Measurements from ENCODE around the gene ACBD4.

The ACBD4 gene

DNA sequence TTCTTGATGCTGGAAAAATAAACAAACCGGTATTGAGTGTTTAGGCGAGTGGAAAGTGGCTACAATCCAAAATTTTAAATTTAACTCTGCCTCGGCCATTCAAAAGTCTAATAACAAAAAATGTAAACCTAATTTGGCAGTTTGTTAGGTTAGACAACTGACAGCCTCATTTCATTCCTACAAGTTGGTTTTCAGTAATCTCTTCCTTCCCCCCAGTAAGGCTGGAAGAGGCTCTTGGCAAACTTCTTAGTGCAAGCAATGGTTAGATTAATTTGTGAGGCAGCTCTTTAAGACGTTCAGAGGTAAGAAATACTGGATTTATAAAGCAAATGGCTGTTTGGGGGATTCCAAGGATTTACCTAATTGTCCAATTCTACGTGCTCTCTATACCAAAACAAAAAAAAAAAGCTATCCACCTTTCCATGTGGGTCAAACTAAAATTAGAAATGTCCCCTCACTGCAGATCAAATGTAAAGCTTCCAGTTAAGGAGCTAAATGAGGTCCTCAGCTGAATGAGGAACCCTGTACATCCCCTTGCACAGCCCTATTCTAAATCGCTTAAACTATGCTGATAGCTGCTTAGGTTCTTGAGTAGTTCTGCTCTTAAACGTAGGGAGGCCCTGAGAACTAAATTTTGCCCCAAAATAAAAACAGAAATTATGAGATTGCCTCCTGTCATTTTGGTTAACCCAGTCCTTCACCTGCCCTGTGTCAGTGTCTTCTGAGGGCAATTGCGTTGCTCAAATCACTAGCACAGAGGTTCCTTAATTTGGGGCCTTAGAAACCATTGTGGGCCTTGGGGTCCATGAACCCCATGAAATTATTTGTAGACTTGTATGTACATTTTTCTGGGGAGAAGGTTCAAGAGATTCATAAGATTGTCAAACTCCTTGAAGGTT lies 15.7 kb downstream of the ACBD4 start:
- DNase-seq (ENCODE audit: low read depth, low spot score): no peak
- in situ Hi-C loops (cut with HindIII; ENCODE audit: low sequenced_read_pairs): no loop called here
- peak overlapping the region; percentile 86 for H3K4me3 ChIP-seq (ENCODE audit: low read depth, low read length)
- TF ChIP-seq, protein P1, sequence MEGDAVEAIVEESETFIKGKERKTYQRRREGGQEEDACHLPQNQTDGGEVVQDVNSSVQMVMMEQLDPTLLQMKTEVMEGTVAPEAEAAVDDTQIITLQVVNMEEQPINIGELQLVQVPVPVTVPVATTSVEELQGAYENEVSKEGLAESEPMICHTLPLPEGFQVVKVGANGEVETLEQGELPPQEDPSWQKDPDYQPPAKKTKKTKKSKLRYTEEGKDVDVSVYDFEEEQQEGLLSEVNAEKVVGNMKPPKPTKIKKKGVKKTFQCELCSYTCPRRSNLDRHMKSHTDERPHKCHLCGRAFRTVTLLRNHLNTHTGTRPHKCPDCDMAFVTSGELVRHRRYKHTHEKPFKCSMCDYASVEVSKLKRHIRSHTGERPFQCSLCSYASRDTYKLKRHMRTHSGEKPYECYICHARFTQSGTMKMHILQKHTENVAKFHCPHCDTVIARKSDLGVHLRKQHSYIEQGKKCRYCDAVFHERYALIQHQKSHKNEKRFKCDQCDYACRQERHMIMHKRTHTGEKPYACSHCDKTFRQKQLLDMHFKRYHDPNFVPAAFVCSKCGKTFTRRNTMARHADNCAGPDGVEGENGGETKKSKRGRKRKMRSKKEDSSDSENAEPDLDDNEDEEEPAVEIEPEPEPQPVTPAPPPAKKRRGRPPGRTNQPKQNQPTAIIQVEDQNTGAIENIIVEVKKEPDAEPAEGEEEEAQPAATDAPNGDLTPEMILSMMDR (IDR thresholded peaks at IDR 0.05; ENCODE audit: low read depth, low read length): no peak

DNA sequence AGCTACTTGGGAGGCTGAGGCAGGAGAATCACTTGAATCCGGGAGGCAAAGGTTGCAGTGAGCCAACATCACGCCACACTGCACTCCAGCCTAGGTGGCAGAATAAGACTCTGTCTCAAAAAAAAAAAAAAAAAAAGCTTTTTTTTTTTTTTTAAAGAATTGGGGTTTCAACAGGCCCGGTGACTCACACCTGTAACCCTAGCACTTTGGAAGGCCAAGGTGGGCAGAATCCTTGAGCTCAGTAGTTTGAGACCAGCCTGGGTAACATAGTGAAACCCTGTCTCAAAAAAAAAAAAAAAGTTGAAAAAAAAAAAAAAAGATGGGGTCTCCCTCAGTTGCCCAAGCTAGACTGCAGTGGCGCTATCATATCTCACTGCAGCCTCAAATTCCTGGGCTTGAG lies 19.5 kb downstream of the ACBD4 start:
- H3K4me3 ChIP-seq (ENCODE audit: low read depth, low read length): no peak overlapping the region
- in situ Hi-C loops (cut with HindIII; ENCODE audit: low sequenced_read_pairs): no loop called here
- TF ChIP-seq, protein P1 (IDR thresholded peaks at IDR 0.05; ENCODE audit: low read depth, low read length): no peak
- DNase-seq (ENCODE audit: low read depth, low spot score): no peak

DNA sequence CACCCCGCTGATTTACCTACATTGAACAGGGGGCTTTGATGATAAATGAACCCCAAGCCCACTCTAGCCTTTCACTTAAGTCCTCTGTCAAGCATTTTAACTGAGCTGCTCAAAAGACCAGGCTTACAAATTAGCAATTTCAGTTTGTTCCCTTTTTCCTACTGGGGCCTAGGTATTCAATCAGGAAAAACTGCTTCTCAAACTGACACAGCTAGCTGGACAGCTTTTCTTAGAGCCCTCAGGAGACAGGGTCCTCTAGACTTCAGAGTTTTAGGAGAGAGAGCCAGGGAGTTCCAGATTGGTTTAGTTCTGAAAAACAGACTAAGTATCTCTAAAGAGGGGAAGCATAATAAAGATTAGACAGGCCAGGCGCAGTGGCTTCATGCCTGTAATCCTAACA lies 20.0 kb downstream of the ACBD4 start:
- DNase-seq (ENCODE audit: low read depth, low spot score): no peak
- TF ChIP-seq, protein P1 (IDR thresholded peaks at IDR 0.05; ENCODE audit: low read depth, low read length): no peak
- in situ Hi-C loops (cut with HindIII; ENCODE audit: low sequenced_read_pairs): no loop called here
- no peak overlapping the region for H3K4me3 ChIP-seq (ENCODE audit: low read depth, low read length)

DNA sequence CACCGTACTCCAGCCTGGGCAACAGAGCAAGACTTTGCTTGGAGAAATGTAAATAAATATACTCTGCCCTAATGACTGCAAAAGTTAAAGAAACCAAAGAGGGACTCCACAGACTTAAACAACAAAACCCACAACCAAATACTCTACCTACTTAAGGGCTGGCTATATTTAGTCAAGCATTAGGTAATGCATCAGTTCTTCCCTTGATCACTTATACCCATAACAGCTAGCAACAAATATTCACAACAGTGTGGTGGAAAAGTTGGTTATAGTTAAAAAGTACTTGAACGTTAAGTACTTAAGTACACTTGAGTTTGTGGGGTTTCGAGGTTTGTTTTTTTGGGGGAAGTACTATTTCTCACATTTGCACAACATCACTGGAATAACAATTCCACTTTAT lies 20.8 kb downstream of the ACBD4 start:
- TF ChIP-seq, protein P1 (IDR thresholded peaks at IDR 0.05; ENCODE audit: low read depth, low read length): no peak
- in situ Hi-C loops (cut with HindIII; ENCODE audit: low sequenced_read_pairs): no loop called here
- no peak for DNase-seq (ENCODE audit: low read depth, low spot score)
- no peak overlapping the region for H3K4me3 ChIP-seq (ENCODE audit: low read depth, low read length)

DNA sequence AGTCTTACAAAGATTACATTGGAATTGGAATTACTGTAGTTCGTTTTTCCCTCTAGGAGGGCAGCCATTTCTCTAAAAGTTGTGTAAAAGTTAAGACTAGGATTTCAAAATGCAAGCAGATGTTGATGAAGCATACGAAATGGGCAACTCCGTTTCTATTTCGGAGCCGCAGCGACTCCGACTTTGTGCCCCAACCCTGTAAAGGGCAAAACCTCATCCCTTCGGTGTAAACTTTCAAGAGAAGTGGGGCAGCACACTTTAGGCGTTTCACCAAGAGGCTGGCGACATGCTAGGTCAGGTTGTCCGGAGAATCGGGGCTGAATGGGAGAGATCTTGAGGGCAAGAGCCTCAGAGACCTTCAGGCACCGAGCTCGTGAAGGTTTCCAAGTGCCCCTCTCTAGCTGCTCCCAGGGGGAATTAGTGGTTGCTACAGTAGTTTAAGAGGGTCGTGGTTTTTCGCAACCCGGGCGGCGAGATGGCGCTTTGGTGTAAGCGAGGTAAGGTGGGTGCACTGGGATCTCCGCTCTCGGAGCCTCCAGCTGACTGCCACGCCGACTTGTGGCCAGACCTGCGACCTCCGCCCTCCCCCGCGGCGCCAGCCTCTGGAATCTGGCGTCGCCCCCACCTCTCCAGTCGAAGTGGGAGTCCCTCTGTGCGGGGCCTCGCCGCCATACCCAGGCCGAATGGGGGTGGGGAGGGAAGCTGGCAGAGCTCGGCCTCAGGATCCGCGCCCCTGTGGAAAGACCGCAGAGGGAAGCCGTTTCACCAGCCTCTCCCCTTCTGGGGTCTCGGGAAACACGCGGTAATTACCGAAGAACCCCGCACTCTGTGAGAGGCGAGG lies 25.2 kb downstream of the ACBD4 start:
- in situ Hi-C loops (cut with HindIII; ENCODE audit: low sequenced_read_pairs): no loop called here
- peak overlapping the region; percentile 98 for H3K4me3 ChIP-seq (ENCODE audit: low read depth, low read length)
- DNase-seq (ENCODE audit: low read depth, low spot score): peak; percentile 75
- TF ChIP-seq, protein P1 (IDR thresholded peaks at IDR 0.05; ENCODE audit: low read depth, low read length): no peak

DNA sequence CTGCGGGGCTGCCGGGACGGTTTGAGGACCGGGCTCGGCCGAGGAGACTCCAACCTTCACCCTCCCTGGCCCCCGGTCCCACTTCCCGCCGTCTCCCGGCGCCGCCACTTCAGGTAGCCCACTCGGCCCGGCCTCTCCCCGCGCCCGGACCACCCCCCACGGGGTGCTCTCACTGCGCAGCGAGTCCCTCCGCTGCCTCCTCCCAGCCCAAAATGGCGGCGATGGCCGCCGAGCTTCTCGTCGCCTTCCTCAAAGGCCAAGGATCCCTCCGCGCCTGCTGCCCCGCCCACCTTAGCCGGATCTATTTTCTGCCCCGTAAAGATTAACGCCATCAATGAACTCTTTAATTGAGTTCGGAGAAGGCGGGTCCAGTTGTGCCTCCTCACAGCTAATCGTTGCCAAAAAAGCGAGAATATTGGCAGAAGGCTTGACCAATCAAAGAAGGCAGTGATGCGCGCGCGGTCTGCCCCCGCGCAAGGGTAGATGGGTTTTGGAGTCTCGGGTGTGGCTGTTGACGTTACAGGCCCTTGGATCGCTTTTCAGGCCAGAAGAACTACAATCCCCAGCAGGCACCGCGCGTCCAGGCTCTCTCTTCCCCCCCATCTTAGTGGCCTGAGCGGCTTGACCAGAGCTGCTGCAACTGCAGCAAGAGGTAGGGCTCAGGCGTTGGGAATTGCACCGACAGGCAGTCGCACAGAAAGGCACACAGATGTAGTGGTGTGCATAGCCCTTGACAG lies 26.0 kb downstream of the ACBD4 start, which contains the start of gene HEXIM2:
HEXIM2 (plus strand) TSS at position 588 of the 737 bp plus-strand sequence. CDS start 919 bp downstream, outside the sequence.
- in situ Hi-C loops (cut with HindIII; ENCODE audit: low sequenced_read_pairs): no loop called here
- peak; percentile 100 for DNase-seq (ENCODE audit: low read depth, low spot score)
- TF ChIP-seq, protein P1 (IDR thresholded peaks at IDR 0.05; ENCODE audit: low read depth, low read length): no peak

More for the DNA sequence above, 26.0 kb downstream of the ACBD4 start, which contains the start of gene HEXIM2:
- H3K4me3 ChIP-seq (ENCODE audit: low read depth, low read length): peak within 1 kb of the TSS; percentile 98
